DMS153 treated with DMSO at 0.1 percent for 48 hours (cell line): Measurements from ENCODE around the gene MARCHF9.

Experiments
- DNase-seq: peaks from one replicate; lab custom pipeline; 2025; ENCODE audit not compliant: unreplicated experiment; lab: John Stamatoyannopoulos, UW

The MARCHF9 gene

GRCh38 chr12:57724003-57724935, 30.6 kb upstream of the MARCHF9 start:
- DNase-seq: no peak

DNA sequence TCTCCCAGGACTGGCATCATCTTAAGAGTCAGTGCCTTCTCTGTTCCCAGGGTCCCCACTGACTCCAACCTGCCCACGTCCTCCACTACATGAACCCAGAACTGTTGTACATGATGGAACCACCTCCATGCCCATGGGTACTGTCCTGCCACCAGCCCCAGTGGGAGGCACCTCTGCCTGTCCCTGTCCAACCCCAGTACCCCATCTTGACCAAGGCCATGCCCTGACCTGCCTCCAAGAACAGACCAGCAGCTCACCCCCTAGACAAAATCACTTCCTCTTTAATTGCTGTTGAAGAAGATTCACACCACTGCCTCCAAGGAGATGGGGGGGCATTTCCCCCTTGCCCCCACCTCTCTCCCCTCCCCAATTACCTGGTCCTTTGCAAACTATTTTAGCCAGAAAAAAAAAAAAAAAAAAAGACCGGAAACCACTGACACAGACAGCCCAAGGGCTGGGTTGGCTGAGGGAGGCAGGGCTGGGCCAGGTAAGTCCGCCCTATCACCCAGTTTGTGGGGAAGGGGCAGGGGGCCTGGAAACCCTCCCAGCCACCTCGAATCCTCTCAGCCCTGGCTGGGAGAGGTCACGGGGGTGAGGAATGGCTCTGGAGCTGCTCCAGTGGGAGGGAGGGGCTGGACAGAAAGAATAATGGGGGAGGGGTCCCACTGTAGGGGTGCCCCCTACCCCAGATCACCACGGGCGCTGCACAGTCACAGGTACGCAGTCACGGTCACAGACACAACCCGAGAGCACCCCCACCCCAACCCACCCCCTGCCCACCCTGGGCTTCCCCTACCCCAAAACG, 29.8 kb upstream of the MARCHF9 start:
- no peak for DNase-seq

DNA sequence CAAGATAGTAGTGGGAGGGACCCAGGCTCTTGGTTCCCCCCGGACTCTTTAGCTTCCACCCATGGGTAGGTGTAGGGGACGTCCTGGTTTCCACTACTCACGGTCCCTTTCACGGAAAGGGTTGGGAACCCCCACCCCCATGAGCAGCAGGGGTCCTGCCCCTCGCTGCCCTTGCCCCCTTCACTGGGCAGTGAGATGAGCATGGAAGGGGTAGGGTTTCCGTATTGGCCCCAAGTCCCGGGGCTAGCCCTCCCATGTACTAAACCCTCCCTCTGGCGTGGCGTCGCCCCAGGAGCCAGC, 29.1 kb upstream of the MARCHF9 start:
- DNase-seq: no peak

DNA sequence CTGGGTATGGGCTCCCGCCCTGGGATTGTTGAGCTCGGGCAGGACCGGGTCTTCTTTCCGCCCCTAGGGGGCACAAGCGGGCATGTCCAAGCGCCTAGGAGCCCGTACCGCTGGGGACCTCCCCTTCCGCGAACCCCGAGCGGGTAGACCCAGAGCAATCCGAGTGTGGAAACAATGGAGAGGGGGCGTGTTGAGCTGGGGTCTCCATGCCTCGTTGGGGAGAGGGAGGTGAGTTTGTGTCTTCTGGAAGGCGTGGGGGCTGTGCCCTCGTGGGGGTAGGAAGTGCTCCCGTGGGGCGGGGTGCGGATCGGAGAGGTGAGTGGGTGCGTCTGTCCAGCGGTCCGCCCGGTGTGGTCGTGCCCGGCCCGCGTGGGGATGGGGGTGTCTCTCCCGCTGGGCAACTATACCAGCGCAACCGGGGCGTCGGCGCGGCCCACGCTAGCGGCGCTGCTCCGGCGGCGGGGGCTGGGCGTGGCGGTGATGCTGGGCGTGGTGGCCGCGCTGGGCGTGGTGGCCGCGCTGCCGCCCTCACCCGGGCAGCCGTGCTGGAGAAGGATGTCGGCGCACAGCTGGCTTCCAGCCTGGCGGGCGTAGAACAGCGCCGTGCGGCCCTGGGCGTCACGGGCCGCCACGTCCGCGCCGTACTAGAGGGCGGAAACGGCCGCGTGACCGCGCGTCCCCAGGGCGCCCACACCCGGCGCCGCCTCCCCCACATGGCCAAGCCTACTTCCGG, 28.6 kb upstream of the MARCHF9 start:
- DNase-seq: peak; percentile 84

DNA sequence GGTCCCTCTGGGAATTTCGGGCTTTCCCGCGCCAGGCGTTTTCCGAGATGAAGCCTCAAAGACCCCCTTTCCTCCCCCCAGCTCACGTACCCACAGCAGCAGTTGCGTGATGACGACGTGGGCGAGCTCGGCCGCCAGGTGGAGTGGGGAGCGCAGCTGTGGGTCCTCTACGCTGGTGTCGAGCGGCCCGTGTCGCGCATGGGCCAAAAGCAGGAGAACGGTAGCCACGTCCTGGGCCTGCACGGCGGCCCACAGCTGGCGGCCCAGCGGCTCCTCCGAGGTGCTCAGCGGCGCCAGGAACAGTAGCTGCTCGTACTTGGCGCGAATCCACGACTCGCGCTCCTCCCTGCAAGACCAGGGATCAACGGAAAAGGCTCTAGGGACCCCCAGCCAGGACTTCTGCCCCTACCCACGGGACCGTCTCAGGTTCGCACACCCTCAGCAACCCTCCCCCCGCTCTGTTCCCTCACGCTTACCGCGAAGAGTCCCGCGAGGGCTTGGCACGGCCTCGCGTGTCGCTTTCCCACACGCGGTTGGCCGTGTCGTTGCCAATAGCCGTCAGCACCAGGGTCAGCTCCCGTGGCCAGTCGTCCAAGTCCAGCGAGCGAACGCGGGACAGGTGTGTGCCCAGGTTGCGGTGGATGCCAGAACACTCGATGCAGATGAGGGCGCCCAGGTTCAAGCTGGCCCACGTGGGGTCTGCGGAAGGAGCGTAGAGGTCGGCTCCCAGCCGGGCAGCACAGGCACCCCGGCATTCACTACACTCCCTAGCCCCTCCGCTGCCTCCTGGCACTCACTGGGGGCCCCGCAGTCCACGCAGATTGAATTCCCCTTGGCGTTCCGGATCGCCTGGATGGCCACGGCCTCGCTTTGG, 27.8 kb upstream of the MARCHF9 start:
- no peak for DNase-seq

- DNase-seq: no peak
Observed at GRCh38 chr12:57727758-57728395, 27.0 kb upstream of the MARCHF9 start.

GRCh38 chr12:57729321-57729844, 25.5 kb upstream of the MARCHF9 start:
- no peak for DNase-seq

DNA sequence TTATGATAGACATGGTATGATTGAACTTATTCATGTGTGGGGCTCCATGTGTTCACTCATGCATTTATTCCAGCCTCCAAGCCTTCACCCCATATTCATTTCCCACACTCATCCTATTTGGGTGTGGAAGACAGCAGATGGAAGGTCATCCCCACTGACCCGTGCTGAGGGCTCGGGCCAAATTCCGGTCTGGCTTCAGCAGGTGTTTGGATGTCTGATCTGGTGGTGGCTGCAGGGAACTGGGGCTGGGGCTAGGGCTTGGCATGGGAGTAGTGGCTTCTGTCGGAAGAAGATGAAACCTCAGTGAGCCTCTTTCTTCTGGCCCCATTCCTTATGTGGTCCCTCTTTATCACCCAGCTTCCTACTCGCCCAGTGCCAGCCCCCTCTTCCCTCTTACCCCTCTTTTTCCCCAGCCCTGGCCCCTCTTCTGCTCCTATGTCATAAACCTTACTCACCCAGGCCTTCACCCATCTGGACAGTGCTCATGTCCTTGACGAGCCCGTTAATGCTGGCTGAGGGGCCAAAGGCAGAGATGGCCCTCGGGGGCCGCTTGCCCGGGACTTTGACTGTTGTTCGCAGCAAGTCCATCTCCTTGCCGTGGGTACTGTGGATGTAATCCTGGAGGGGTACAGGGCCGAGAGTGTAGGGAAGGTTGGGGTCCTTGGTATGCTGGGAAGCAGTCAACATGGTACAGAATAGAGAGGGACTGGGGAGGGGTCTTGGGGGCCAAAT, 24.4 kb upstream of the MARCHF9 start:
- DNase-seq: no peak

DNA sequence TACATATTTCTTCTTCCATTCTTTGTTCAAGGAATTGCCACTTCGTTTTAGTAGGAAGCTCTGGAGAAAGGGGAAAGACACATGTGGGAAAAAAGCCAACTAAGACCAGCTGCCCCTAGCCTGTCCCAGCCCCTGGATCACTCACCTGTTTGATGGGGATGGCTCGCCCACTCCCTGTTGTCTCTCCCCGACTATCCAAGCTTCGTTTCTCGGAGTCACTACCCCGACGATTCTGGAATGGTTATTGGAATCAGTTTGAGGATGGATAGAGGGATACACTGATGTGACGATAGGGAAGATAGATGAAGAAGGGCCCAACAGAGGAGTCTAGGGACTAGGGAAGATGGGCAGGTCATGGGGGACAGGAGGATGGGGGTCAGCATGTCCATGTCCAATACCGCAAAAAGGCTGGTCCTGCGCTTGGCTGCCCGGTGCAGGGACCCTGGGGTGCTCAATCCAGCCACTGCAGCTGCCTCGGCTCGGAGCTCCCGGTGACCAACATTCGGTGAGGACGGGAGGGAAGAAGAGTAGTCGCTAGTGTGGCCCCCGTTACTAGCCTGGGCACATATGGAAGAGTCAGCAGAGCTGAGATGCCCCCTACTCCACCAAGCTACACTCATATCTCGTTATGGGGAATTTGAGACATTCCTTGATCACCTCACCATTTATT, 23.4 kb upstream of the MARCHF9 start:
- no peak for DNase-seq

- no peak for DNase-seq
Observed at GRCh38 chr12:57732270-57732669, 22.6 kb upstream of the MARCHF9 start.

DNA sequence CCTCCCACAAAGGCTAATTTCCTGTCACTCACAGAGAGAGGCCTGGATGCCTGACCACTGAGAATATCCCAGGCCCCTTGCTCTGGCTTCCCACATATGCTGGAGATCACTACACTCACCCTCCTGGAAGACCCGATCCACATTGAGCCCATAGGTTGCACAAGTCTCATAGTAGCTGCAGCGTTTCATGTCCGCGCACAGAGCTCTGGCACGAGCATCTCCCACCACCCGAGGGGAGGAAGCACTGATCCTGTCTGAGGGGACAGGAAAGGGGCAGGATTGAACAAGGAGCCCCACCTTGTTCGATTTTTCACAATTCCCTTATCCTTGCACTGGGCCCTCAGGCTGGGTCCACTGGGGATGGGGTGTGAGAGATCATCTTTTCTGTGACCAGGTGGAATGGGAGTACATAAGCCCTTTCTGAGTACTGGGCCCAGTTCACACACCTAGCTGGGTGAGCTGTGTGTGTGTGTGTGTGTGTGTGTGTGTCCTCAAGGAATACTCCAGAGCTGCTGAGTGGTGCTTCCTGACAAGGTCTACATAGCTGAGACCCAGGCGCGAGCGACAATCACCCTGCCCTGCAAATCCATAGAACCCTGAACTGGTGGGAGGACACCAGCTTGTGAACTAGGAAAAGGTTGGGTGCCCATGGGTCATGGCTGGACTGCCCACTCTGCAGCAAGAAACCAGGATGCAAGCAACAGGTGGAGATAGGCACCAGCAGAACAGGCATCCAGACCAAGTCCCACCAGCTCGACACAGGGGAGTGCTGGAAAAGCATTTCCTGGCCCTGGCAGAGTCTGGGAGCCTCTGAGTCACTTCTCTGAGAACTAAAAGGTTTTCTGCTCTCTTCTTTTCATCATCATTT, 21.9 kb upstream of the MARCHF9 start:
- DNase-seq: no peak

DNA sequence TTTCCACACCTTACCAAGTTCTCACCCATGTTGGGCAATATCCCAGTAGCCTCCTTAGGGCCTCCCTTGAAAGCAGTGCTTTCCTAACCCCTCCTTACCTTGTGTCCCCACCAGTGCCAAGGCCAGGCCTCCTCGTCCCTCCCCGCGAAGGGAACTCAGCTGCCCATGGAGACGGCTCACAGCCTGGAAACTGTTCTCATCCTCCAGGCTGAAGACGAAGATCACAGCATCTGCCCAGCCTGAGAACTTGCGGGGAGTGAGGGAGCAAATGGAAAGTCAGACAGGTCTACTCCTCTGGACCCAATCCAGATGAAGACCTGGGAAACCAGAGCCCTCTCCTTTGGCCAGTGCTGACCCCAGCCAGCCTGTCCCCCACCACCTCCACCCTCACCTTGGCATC, 21.0 kb upstream of the MARCHF9 start:
- no peak for DNase-seq

GRCh38 chr12:57734591-57734990, 20.3 kb upstream of the MARCHF9 start:
- no peak for DNase-seq

GRCh38 chr12:57735198-57735855, 19.6 kb upstream of the MARCHF9 start:
- DNase-seq: no peak

GRCh38 chr12:57735952-57736740, 18.8 kb upstream of the MARCHF9 start:
- DNase-seq: no peak

DNA sequence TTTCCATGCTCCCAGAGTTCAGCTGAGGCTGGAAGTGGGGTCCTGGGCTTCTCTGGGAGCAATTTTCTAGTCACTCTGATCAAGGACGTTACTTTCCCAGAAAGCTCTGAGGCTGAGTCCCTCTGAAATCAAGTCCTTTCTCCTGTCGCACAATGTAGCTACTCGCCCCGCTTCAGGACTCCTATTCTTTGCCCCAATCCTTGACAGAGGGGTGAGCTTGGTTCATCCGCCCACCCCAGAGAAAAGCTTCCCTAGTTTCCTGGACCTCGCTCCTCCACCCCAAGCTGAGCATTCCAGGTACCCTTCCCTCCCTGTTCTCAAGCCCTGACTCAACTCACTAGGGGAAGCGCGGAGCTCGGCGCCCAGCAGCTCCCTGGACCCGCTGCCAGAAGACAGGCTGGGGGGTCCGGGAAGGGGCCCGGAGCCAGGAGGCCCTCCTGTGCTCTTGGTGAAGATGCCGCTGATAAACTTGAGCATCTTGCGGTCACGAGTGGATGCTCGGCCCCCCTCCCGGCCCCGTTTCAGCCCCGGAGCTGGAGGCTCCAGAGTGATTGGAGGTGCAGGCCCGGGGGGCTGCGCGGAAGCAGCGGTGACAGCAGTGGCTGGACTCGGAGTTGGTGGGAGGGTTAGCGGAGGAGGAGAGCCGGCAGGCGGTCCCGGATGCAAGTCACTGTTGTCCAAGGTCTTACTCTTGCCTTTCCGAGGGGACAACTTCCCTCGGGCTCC, 18.0 kb upstream of the MARCHF9 start:
- DNase-seq: no peak
